Frontal cortex (tissue), 4 donors: ENCODE results near the gene KSR2. TPM values are rescaled to one million over a fixed set of nuclear protein-coding genes. Genes with fewer than 3 reads are reported as not detected.
"Not testable (repeated sequence)": the region's sequence is repeated elsewhere in the genome, so short reads cannot be mapped to it uniquely, and the experiment has no call there.

Experiments used
- DNase-seq, 2 donors: peaks; one replicate each; pipeline ENCODE4 v3.0.0; 2012; ENCODE audit warnings: low spot score in 2 of 2
- FAIRE-seq: peaks from 2 replicates; lab custom pipeline; 2012; peaks lifted over from hg19 to GRCh38; lab: Jason Lieb, UNC
- total RNA-seq: library from RNA; depleted of rRNA; stranded (reverse); fragments of >200 nt; gene quantifications from one replicate; pipeline ENCODE4 v1.2.3, GENCODE V29; 2014
- donor health status: control.
- donor health status: control.
- donor health status: control.

Gene KSR2
- total RNA-seq, 1 donor from 2014 or later = 0.82 TPM

DNA sequence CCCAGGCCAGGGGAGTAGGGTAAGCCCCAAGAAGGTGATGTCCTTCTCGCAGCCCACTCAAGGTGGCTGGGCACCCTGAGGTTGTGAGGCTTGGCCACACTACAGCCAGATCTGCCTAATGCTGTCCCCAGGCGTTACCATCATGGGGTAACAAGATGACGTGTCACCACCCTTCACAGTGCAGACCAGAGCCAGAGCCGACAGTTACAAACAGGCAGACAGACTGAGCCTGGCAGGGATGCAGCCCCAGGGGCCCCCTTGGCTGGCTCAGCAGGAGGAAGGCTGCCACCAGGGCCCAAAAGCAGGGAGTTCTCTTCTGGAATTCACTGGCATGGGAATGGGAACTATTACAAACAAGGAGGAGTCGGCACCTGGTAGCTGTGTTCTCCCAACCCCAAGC, 304.6 kb downstream of the KSR2 start:
- DNase-seq (no peak), FAIRE-seq (no peak)

DNA sequence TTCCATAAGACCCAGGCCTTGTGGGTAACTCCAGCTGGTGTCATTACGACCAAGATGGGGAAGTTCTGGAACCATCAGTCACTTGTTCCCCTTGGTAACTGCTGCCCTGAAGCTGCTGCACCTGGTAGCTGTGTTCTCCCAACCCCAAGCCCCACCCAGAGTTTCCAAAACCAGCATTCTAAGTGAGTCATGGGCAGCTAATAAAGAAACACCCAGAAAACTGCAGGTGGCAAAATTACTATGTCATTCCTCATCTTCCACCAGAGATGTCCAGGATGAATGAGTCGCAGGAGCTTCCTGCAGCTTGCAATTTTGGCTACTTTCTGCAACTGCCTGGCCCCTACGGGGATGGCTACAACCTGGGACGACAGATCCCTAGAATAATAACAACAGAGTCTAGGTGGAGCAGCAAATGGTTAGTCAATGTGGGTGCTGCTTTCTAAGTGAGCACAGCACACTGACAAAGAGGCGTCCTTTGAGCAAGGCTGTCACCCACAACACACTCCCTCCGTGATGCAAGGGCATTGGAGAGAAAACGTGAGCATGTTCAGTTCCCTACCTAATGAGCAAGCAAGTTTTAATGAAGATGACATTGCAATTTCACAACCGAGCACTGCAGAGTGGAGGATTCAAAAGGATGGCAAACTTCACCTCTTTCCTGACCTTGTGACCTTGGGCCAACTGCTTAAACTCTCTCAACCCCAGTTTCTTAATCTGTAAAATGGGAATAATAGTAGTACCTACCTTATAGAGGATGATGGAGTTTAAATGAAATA, 306.0 kb downstream of the KSR2 start:
- no peak for DNase-seq
- FAIRE-seq = no peak

DNA sequence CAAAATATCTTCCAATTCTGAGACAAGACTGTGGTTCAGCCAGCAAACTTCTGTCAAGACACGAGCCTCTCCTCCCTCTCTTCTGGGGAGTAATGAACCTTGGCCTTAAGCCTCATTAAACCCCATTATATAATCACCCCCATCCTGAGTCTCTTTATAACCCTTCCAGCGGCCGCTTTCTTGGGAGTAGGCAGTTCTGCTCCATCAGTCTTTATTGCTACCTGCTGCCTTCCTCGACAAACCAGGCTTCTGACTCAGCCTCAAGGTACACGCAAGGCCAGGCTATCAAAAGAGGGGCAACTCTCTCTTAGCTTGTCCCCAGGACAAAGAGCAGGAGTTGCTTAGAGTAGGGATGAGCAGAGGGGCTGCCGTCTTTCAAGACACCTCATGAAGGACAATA, 306.6 kb downstream of the KSR2 start:
- no peak for FAIRE-seq
- no peak for DNase-seq

DNA sequence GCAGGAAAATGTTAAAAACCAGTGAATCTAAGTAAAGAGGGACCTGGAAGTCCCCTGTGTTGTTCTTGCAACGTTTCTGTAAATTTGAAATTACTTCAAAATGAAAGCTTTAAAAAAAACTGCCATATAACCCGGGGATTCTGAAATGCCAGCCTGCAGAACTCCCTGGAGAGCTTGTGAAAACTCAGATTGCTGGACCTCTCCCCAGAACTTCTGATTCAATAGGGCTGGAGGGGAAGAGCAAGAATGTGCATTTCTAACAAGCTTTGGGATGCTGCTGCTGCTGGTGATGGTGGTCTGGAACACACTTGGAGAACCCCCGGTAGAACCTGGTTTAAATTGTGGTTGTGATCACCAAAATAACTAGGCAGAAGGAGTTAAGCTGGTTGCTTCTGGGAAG, 307.3 kb downstream of the KSR2 start:
- DNase-seq = no peak
- FAIRE-seq = no peak

DNA sequence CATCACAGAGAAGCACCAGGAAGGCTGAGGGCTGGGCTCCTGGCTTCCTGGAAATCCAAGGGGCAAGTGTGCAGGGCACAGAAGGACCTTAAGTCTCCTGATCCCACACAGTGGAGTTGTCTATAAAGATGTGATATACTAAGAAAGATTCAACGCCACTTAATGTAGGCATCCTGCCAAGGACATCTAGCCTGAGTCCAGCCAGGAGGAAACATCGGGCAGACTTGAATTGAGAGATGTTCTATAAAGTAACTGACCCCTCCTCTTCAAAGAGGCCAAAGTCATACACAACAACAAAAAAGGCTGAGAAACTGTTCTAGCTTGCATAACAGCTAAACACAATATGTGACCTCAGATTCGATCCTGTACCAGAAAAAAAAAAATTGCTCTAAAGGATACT, 307.9 kb downstream of the KSR2 start:
- FAIRE-seq = no peak
- no peak for DNase-seq

DNA sequence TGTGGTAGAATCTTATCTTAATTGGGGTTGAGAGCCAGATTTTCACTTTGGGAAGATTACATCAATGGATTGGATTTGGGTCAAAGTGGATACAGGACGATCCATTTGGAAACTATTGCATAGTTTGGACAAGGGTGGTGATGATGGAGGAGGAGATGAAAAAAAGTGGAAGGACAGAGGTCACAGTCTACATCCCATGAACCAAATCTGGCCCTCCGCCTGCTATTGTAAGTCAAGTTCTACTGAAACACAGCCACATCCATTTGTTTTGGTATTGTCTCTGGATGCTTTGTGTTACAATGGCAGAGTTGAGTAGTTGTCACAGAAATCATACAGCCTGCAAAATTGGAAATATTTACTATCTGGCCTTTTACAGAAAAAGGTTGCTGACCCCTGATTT, 310.6 kb downstream of the KSR2 start:
- DNase-seq (no peak), FAIRE-seq (no peak)

DNA sequence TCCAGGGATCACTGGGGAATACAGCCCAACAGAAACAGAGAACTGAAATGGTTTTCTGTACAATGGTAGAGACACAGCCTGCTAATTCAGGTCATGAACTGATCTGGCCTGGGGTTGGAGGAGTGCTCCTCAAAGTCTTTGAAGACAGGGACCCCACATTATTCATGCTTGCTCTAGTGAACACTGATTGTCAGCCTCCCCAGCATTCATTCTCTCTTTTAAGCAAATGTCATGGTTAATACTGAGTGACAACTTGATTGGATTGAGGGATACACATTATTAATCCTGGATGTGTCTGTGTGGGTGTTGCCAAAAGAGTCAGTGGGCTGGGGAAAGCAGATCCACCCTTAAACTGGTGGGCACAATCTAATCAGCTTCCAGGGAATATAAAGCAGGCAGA, 319.0 kb downstream of the KSR2 start:
- DNase-seq (no peak), FAIRE-seq (no peak)

DNA sequence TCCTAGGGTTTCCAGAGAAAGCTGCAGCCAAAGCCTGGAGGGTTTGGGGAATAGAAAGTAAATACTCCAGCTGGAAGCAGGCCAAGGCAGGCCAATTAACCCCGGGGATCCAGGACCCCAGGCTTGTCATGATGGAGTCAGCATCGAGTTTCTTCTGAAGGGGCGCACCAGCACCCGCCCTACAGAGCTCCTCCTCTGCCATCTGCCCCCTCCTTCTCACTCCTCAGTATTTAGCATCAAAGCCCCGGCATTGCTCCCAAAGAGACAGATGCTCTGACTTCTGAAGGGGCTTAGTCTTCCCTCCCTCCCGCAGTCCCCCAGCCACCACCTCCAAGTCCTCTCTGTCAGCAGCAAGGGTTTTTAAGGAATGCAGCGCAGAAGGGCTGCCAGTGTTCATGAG, 322.3 kb downstream of the KSR2 start:
- no peak for FAIRE-seq
- DNase-seq = no peak

DNA sequence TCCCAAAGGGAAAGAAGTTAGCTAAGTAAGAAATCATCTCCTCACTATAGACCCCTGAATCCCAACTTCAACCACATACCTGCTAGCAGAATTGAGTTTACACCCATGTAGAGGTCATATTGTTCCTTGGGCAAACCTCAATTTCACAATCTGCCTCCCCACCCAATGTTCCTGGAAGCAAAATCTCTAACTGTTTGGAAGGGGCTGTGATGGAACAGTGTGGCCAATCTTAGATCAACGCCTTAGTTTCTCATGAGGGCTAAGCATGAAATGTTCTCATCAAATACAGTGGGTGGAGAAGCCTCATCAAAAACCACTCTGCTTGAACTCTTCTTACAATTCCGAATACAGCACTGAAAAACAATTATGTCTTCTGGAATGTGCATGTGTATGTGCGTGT, 323.3 kb downstream of the KSR2 start:
- FAIRE-seq (no peak), DNase-seq (no peak)

DNA sequence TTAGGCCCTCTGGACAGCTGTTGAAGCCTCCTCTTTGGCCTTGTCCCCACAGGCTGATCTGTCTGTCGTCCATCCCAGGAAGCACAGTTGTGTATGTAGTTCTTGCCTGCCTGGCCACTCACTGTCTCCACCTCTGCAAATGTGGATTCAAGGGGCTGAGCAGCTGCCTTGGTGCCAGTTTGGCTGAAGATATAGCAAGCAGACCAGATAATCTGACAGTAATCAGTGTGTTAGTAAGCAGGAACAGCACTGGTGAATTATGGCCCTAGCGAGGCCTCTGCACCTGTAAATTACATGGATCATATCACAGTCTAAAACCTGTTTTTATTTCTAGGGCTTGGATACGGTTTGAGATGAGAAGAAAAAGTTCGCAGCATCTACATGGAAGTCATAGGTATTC, 324.8 kb downstream of the KSR2 start:
- no peak for FAIRE-seq
- DNase-seq = no peak

DNA sequence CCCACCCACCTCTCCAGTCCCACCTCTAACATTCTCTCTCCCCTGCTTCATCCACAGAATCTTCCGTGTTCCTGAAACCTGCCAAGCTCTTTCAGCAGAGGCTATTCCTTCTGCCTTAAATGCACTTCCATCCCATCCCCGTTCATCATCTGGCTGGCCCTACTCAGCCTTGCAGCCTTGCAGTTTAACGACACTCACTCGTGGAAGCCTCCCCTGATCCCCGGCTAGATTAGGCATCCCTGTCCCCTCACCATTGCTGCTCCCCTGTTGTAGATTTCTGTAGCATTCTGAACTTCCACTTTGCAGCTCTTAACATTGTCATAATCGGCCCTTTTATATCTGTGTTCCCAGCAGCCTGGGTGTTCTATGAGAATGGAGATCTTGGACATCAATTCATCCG, 326.9 kb downstream of the KSR2 start:
- FAIRE-seq (no peak), DNase-seq (no peak)

DNA sequence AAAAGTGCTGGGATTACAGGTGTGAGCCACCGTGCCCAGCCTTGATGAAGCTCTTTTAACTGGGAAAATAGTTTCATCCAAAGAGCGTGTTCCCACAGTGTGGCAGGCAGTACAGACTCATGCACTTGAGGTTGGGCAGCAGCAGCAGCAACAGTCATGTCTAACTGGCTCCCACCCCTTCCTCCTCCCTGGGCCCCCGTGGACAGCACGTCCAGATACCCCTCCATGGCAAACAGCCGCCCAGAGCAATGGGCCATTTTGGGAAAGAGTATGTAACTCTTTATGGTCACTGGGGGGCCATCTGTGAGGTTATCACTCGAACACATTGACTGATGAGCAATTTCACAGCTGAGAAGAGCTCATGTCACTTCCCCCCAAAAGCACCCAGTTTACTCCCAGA, 328.3 kb downstream of the KSR2 start:
- DNase-seq = no peak

DNA sequence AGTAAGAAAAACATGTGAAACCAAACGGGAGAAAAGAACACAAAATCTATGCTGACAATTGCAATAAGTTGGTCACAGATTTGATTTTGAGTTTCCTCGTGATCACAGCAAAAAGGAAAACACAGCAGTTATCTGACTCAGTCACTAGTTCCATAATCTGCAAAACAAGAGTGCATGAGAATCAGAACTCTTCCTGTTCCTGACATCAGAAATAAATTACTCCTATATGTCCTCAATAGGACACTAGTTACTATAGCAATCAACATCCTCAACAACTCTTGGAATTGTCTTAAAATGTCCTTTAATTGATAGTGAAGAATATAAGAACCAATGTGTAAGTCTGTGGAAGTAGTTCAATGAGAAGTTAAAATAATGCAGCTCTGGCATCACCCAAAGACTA, 339.3 kb downstream of the KSR2 start:
- DNase-seq (no peak), FAIRE-seq (no peak)

More for the DNA sequence above, 328.3 kb downstream of the KSR2 start:
- no peak for FAIRE-seq

DNA sequence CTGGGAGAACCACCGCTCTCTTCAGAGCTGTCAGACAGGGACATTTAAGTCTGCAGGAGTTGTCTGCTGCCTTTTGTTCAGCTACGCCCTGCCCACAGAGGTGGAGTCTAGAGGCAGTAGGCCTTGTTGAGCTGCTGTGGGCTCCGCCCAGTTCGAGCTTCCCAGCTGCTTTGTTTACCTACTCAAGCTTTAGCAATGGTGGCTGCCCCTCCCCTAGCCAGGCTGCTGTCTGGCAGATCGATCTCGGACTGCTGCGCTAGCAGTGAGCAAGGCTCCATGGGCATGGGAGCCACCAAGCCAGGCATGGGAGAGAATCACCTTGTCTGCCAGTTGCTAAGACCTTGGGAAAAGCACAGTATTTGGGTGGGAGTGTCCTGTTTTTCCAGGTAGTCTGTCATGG, 340.1 kb downstream of the KSR2 start:
- not testable (repeated sequence) for DNase-seq, FAIRE-seq

DNA sequence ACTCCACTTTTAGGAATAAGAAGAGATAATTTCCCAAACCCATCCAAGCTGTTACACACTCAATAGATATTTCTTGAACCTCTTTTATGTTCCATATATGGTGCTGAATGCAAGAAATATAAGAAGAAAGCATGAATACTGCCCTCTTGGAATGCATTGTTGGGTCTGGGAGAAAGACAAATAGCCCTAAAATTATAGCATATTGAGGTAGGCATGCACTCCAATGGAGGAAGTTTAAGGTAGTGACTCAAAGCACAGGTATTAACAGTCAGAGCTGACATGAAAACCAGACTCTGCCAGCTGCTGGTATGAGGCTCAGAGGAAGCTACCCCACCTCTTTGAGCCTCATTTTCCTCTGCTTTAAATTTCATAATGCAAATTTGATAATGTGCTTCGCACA, 346.0 kb downstream of the KSR2 start:
- DNase-seq (no peak), FAIRE-seq (no peak)

DNA sequence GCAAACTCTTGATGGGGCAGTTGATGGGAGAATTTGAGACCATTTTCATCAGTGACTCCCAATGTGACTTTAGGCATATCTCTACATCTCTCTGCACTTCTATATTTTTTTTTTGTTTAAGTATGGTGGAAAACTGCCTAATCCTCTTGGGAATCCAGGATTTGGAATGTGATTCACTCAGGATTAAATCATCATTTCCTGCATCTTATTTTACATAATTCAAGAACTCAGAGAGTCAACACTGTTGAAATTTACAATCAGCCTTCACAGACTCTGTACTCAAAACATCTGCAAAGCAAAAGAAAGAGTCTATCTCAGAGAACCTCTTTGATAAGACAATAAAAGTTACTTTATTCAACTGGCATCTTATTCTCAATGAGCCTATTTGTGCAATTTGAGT, 346.7 kb downstream of the KSR2 start:
- no peak for FAIRE-seq
- no peak for DNase-seq

DNA sequence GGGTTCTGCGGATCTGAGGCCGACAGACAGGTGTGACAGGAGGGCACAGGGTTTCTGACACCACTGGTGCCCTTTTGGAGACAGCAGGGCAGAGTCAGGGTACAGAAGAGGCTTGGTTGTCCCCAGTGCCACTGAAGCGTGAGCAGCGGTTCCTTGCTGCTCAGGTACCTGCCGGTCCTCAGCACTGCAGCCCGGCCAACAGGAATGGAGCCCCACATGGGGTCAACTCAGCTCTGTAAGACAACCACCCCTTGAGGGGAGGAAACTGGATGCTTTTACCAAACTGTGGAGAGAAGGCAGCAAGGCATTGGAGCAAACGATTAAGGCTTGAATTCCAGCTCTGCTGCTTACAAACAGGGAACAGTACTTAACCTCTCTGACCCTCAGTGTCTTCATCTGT, 361.0 kb downstream of the KSR2 start:
- DNase-seq (no peak), FAIRE-seq (no peak)

DNA sequence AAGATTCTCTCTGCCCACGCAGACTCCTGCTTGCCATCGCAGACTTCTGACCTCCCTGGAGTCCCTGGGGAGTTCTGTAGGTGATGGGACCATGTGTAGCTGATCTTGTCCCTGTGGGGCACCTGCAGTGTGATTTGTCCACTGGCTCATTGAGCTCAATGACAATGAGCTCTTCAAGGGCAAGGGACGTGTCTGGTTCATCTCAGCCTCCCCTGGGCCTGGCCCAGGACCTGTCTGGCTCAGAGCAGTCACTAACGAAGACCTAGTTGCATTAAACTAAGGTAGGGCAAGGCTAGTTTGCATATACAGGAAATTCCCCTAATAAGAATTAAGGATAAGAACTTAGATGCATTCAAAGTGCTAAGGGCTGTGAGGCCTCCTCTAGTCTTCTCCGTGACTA, 361.8 kb downstream of the KSR2 start:
- FAIRE-seq = no peak
- no peak for DNase-seq

DNA sequence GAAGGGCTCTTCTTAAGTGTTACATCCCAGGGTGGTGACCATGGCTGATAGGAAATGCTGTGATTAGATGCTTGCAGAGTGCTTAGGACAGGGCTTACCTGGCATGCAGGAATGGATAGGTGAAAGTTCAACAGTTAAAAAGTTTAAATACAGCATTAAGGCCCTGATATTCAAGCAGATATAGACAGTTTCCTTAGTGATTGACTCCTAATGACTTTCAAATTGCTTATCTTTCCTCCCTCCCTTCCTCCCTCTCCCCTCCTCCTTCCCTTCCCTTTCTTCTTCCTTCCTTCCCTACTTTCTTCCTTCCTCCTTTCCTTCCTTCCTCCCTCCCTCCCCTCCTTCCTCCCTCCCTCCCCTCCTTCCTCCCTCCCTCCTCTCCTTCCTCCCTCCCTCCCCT, 362.8 kb downstream of the KSR2 start:
- FAIRE-seq = no peak

DNA sequence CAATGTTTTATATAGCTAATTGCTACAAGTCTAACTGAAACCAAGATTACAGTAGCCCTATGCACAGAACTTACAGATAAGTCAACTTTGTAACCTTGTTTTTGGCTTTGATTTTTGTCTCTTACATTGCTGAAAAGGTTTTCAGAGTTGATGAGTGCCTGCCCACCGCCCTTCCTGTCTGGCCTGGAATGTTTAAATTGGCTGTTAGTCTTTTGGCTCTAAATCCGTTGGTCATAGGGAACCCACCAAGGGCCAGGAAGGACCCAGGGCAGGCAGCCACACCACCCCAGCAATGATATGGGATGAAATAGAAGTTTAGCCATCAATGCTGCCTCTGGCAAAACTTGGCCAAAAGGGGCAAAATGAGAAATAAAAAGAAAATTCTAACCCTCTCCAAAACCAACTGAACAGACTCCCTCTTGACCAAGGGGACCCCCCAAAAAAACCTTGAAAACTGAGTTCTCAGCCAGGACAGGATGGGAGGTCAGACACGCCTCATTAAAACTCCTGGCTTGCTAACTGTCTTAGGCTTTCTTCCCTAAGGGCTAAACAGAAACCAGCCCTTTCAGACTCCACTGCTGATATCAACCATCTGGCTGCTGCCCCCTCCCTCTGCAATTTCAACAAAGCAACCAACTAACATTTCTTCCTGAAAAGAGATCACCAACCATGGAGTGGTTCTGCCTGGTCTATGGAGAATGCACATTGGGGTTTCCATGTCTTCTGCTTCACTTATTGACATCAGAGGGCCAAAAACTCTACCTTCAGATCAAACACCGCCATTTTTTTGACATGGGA, 365.3 kb downstream of the KSR2 start:
- DNase-seq = no peak
- no peak for FAIRE-seq

More for the DNA sequence above, 362.8 kb downstream of the KSR2 start:
- no peak for DNase-seq

DNA sequence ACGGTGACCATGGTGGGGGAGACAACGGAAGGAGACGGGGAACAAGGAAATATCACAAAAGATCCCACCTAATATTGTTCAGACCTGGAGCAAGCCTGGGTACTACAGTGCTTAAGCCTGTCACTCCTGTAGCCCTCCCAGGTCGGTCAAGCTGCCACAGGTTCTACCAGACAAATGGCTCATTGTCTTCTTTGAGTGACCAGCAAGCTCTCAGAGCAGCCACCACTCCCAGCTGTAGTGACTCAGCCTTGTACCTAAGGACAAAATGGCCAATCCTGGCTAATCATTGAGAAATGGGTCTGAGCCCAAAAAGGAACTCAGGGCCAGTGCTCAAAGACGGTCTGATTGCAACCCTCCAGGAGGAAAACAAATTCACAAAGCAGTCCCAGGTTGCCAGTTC, 368.9 kb downstream of the KSR2 start:
- DNase-seq (no peak), FAIRE-seq (no peak)

DNA sequence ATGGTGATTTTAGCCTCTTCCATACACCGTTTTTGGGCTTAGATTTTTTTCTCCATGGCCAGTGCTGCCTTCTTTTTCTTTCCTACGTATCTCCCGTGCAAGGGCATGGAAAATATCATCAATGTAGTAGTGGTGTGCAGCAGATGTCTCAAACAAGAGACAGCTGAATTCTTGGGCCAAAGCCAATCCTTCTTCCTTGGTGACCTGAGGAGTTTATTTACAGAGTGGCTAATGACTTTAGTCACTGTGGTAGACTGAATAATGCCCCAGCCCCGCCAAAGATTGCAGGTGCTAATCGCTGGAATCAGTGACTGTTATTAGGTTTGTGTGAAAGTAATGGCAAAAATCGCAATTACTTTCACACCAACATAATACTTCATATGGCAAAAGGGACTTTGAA, 371.8 kb downstream of the KSR2 start:
- FAIRE-seq = no peak

More for the DNA sequence above, 371.8 kb downstream of the KSR2 start:
- DNase-seq = no peak
